ENCODE data around the gene CTDP1. TPM values are rescaled to one million over a fixed set of nuclear protein-coding genes. Genes with fewer than 3 reads are reported as not detected.

Gene CTDP1
- total RNA-seq, 2 donors from 2014 or later: 8.8 to 21.8 TPM

- WGBS, 2 donors: 5% methylated on average over 20 to 21 of the region's 21 CpGs
- peaks cover 7 to 24% of the 10 kb centered on the region in 2 donors for H3K27me3 ChIP-seq
- H3K4me3 ChIP-seq: no peak overlapping the region
- peak; percentile 25 to 81 (median 36) for DNase-seq
- H3K36me3 ChIP-seq (replicated peaks in 1 of 2; ENCODE audit: insufficient read depth in 1 of 2, low read depth in 2 of 2): no peaks in the 10 kb centered on the region
- TF ChIP-seq, protein P1, sequence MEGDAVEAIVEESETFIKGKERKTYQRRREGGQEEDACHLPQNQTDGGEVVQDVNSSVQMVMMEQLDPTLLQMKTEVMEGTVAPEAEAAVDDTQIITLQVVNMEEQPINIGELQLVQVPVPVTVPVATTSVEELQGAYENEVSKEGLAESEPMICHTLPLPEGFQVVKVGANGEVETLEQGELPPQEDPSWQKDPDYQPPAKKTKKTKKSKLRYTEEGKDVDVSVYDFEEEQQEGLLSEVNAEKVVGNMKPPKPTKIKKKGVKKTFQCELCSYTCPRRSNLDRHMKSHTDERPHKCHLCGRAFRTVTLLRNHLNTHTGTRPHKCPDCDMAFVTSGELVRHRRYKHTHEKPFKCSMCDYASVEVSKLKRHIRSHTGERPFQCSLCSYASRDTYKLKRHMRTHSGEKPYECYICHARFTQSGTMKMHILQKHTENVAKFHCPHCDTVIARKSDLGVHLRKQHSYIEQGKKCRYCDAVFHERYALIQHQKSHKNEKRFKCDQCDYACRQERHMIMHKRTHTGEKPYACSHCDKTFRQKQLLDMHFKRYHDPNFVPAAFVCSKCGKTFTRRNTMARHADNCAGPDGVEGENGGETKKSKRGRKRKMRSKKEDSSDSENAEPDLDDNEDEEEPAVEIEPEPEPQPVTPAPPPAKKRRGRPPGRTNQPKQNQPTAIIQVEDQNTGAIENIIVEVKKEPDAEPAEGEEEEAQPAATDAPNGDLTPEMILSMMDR (IDR thresholded peaks at IDR 0.05): no peak
- peak in 1 of 3 donors; percentile 16 for TF ChIP-seq POLR2A (IDR thresholded peaks at IDR 0.05)
- ATAC-seq: peak; percentile 71
- H3K4me1 ChIP-seq: peaks cover 24% of the 10 kb centered on the region
- H3K27ac ChIP-seq: peak overlapping the region in 1 of 4 donors; percentile 37
- H3K9me3 ChIP-seq: no peaks in the 10 kb centered on the region
- intact Hi-C loops (cut with DNase I): no loop called here
Observed at GRCh38 chr18:79790996-79791972, 111.7 kb downstream of the CTDP1 start.

DNA sequence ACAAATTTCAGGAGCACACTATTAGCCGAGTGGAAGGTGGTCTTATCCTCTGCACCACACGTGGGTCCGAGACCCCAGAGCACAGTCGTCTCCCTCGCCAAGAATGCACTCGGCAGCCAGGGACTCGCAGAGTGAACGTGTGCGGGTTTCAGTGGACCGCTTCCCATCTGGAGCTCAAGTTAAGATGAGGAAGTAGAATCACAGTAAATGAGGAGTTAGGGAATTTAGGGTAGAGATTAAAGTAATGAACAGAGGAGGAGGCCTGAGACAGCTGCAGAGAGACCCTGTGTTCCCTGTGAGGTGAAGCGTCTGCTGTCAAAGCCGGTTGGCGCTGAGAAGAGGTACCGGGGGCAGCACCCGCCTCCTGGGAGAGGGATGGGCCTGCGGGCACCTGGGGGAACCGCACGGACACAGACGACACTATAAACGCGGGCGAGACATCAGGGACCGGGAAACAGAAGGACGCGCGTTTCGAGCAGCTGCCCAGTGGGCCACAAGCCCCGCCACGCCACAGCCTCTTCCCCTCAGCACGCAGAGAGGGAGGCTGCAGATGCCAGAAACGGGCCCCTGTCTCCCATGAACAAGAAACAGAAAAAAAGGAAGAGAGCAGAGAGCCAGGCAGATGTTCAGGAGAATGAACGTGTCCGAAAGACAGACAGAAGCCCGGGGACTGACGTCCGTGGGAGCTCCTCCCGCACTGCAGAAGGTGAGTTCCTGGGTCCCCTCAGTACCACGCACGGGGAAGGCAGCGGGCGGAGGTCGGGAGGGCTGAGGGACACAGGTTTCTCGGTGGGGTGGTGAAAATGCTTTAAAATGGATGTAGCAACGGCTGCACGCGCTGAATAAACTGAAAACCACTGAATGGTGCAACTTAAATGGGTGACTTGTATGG is 112.7 kb downstream of the CTDP1 start:
- Histone ChIP-seq H3K4me3 (no peak overlapping the region), H3K4me1 (peaks cover 24% of the 10 kb centered on the region), H3K36me3 (replicated peaks in 1 of 2; ENCODE audit: insufficient read depth in 1 of 2, low read depth in 2 of 2) (no peaks in the 10 kb centered on the region), H3K9me3 (no peaks in the 10 kb centered on the region), H3K27ac (peak overlapping the region in 1 of 4 donors; percentile 37), H3K27me3 (peaks cover 7 to 25% of the 10 kb centered on the region in 2 donors)
- TF ChIP-seq, protein P1 (IDR thresholded peaks at IDR 0.05): no peak
- no peak for TF ChIP-seq POLR2A (IDR thresholded peaks at IDR 0.05)
- 71 to 83% methylated on average over 45 to 46 of the region's 46 CpGs for WGBS, 2 donors
- no peak for DNase-seq
- intact Hi-C loops (cut with DNase I): no loop called here
- ATAC-seq: no peak

DNA sequence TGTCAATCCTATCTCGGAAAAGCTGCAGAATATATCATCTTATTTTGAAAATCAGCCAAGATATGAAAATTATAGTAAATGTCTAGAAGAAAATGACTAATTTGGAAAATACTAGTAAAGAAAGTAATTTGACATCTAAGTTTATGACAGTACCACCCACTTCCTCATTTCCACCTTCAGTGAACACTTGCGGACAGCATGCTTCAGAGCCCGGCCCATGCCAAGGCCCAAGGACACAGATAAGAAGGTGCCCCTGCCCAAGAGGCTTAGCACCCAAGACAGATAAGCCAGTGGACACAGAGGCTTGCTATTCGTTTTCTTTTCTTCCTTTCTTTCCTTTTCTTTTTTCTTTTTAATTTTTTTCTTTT is 113.4 kb downstream of the CTDP1 start:
- no peak overlapping the region for H3K4me3 ChIP-seq
- H3K9me3 ChIP-seq: no peaks in the 10 kb centered on the region
- H3K36me3 ChIP-seq (replicated peaks in 1 of 2; ENCODE audit: insufficient read depth in 1 of 2, low read depth in 2 of 2): no peaks in the 10 kb centered on the region
- peaks cover 4 to 23% of the 10 kb centered on the region in 2 donors for H3K27me3 ChIP-seq
- 33 to 40% methylated on average over 4 of the region's 4 CpGs for WGBS, 2 donors
- TF ChIP-seq POLR2A (IDR thresholded peaks at IDR 0.05): no peak
- TF ChIP-seq, protein P1 (IDR thresholded peaks at IDR 0.05): no peak
- DNase-seq (peak in 1 of 4 donors; percentile 40), ATAC-seq (no peak)
- peaks cover 25% of the 10 kb centered on the region for H3K4me1 ChIP-seq
- intact Hi-C loops (cut with DNase I): no loop called here
- no peak overlapping the region for H3K27ac ChIP-seq

DNA sequence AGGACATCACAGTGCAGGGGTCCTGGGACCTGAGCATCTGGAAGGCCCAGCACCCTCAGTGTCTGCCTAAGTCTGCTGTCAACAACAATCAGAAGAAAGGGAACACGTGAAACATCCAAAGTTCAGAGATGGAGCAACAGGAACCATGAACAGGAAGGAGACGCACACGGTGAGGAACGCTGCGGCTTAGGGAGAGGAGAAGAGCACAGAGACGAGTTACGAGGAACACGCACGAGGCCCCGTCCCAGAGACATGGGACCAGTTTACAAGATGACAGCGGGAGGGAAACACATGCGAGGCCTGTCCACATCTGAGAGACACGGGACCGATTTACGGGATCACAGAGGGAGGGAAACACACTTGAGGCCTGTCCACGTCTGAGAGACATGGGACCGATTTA is 115.2 kb downstream of the CTDP1 start:
- no peaks in the 10 kb centered on the region for H3K9me3 ChIP-seq
- ATAC-seq (no peak), DNase-seq (peak in 2 of 4 donors; percentile 5 to 39)
- 81 to 93% methylated on average over 17 of the region's 17 CpGs for WGBS, 2 donors
- intact Hi-C loops (cut with DNase I): no loop called here
- no peaks in the 10 kb centered on the region for H3K36me3 ChIP-seq (replicated peaks in 1 of 2; ENCODE audit: insufficient read depth in 1 of 2, low read depth in 2 of 2)
- H3K27me3 ChIP-seq: peaks cover 0 to 19% of the 10 kb centered on the region in 2 donors
- no peak overlapping the region for H3K4me3 ChIP-seq
- TF ChIP-seq, protein P1 (IDR thresholded peaks at IDR 0.05): no peak
- no peak for TF ChIP-seq POLR2A (IDR thresholded peaks at IDR 0.05)
- H3K27ac ChIP-seq: no peak overlapping the region
- peaks cover 31% of the 10 kb centered on the region for H3K4me1 ChIP-seq

Data from body of pancreas (tissue), 4 donors.